Cardiac ventricle fibroblast (primary cell): ENCODE measurements around the gene MCEE. TPM values are rescaled to one million over a fixed set of nuclear protein-coding genes. Genes with fewer than 3 reads are reported as not detected.

Experiments used
- total RNA-seq: library from RNA; depleted of rRNA; stranded (reverse); fragments of >200 nt; gene quantifications from 2 replicates; pipeline ENCODE4 v1.2.3, GENCODE V29; 2015

MCEE gene
- 20.6 and 20.8 TPM in 2 replicates for total RNA-seq

GRCh38 chr2:71130152-71130904 lies at the start of gene MCEE, which contains the start of gene MPHOSPH10:
Gene MCEE, minus strand, starts transcription at chr2:71130229. Its CDS starts 10 bp downstream, at chr2:71130219.
Gene MPHOSPH10, plus strand, starts transcription at chr2:71130634. Its CDS starts 32 bp downstream, at chr2:71130666.

DNA sequence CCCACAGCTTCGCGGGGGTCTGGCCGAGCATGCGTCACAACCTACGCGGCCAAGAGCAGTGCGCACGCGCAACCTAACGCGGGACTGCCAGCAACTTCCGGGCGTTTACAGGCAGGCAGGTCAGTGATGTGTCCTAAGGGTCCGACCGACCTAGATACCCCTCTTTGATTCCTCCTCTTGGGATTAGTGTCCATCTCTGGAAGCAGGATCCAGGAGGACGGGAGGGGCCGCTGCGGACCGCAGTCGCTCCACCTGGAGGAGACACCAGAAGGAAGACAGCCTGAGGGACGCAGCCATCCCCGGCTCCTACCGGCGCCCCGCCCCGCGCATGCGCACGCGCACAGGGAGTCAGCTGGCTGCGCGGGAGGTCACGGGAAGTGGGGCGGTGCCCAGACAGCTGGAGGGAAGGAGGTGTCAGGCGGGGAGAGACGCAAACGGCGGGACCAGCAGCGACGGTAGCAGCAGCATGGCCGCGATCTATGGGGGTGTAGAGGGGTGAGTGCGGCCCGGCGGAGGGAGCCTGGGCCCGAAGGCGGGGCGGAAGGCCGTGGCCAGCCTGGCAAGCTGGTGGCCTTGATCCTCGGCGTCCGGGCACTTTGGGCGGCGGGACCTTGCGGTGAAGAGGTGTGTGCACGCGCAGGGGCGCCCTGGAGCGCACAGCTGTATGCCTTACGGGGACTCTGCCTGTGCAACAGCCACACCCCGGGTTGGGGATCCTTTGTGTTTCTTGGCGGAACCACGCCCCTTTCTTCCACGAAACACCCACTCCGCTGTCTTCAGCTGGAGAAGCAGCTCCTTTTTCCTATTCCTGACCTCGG lies 61.6 kb downstream of the MCEE start, which contains the start of gene NAGK:
TSS of gene NAGK (plus strand) at position 431 of the 818 bp plus-strand sequence. CDS start at position 467, 36 bp downstream.

Other genes starting within 250 kb of the MCEE start
- gene VAX2, start 229.7 kb downstream of the MCEE start, total RNA-seq = 3.7 and 5.1 TPM in 2 replicates
- 0.12 and 1.4 TPM in 2 replicates for gene ATP6V1B1, start 194.3 kb downstream of the MCEE start, total RNA-seq
- 0.39 and 1.5 TPM in 2 replicates for gene ANKRD53, start 151.6 kb downstream of the MCEE start, total RNA-seq
- 30.7 and 37.8 TPM in 2 replicates for gene TEX261, start 135.4 kb downstream of the MCEE start, total RNA-seq
- 46.5 and 72.5 TPM in 2 replicates for gene NAGK, start 61.6 kb downstream of the MCEE start, total RNA-seq
- 20.7 and 21.0 TPM in 2 replicates for gene MPHOSPH10, start 405 bp upstream of the MCEE start, total RNA-seq
- 0.54 and 1.00 TPM in 2 replicates for gene PAIP2B, start 96.9 kb upstream of the MCEE start, total RNA-seq
- gene ZNF638, start 201.6 kb upstream of the MCEE start, total RNA-seq = 48.6 and 52.4 TPM in 2 replicates